22Rv1 (cell line): Measurements from ENCODE around the gene ADGRL4.

Source experiments
- CTCF ChIP-seq: fragments of 450-650 bp; IDR thresholded peaks from 2 replicates; pipeline ENCODE4 v1.5.1; 2017; ENCODE audit warnings: mild to moderate bottlenecking
- ZFX ChIP-seq: fragments of 450-650 bp; IDR thresholded peaks from 2 replicates; pipeline ENCODE4 v1.6.1; 2017; ENCODE audit warnings: antibody characterized with exemption, borderline replicate concordance

- TF ChIP-seq CTCF (no peak), ZFX (no peak)
These were observed 46.4 kb upstream of the ADGRL4 start for GRCh38 chr1:79052829-79053449.
